RWPE1 (cell line): ENCODE results near the gene ETDC.
"Not testable (repeated sequence)": the region's sequence is repeated elsewhere in the genome, so short reads cannot be mapped to it uniquely, and the experiment has no call there.

ENCODE experiments used
- CTCF ChIA-PET: fragments of 350-600 bp; sonication (Branson Sonifier 250); formaldehyde crosslinking; extraction: SDS; loops from one replicate; lab custom pipeline; 2021; lab: Yijun Ruan, JAX
- POLR2A ChIA-PET: fragments of 400-600 bp; formaldehyde crosslinking; extraction: SDS; loops from one replicate; lab custom pipeline; 2020; ENCODE audit warnings: antibody characterized with exemption; ENCODE audit not compliant: low non-redundant PET; lab: Yijun Ruan, JAX
- DNase-seq: peaks from one replicate; pipeline ENCODE4 v3.0.0; 2012; ENCODE audit warnings: low spot score
- H3K27ac ChIP-seq: fragments of 450-650 bp; 2 replicates; pipeline ENCODE4 v1.5.1; 2017
- CTCF ChIP-seq: fragments of 450-650 bp; conservative IDR thresholded peaks from 2 replicates; pipeline ENCODE4 v1.5.1; 2017; ENCODE audit warnings: low read depth, mild to moderate bottlenecking

ETDC gene

GRCh38 chrX:135315864-135316263, 6.6 kb downstream of the ETDC start:
- CTCF ChIA-PET: no interaction called here
- POLR2A ChIA-PET: no interaction called here
- DNase-seq: no peak
- TF ChIP-seq CTCF: no peak
- H3K27ac ChIP-seq: no peak overlapping the region

GRCh38 chrX:135324463-135324862, 15.2 kb downstream of the ETDC start:
- DNase-seq: no peak
- ChIA-PET POLR2A (no interaction called here), CTCF (no interaction called here)
- no peak overlapping the region for H3K27ac ChIP-seq
- TF ChIP-seq CTCF: no peak

GRCh38 chrX:135325036-135325818, 15.9 kb downstream of the ETDC start:
- DNase-seq, POLR2A ChIA-PET, CTCF ChIA-PET, H3K27ac ChIP-seq: not testable (repeated sequence)

GRCh38 chrX:135327299-135327698, 18.0 kb downstream of the ETDC start:
- POLR2A ChIA-PET: no interaction called here
- no peak overlapping the region for H3K27ac ChIP-seq
- peak; percentile 26 for DNase-seq
- CTCF ChIA-PET: no interaction called here
- no peak for TF ChIP-seq CTCF

- CTCF ChIA-PET: no interaction called here
- no peak for DNase-seq
- POLR2A ChIA-PET: no interaction called here
- no peak for TF ChIP-seq CTCF
- H3K27ac ChIP-seq: no peak overlapping the region
Observed at GRCh38 chrX:135328421-135329005, 19.2 kb downstream of the ETDC start.

GRCh38 chrX:135330706-135331105, 21.4 kb downstream of the ETDC start:
- POLR2A ChIA-PET: no interaction called here
- CTCF ChIA-PET: no interaction called here
- no peak for TF ChIP-seq CTCF
- DNase-seq: no peak
- H3K27ac ChIP-seq: no peak overlapping the region

- no peak for TF ChIP-seq CTCF
- no peak for DNase-seq
- POLR2A ChIA-PET: no interaction called here
- H3K27ac ChIP-seq: no peak overlapping the region
- CTCF ChIA-PET: no interaction called here
Observed at GRCh38 chrX:135331525-135331924, 22.2 kb downstream of the ETDC start.
